A673 (cell line): ENCODE measurements around the gene SUPT6H. TPM values are rescaled to one million over a fixed set of nuclear protein-coding genes. Genes with fewer than 3 reads are reported as not detected.

ENCODE experiments used
- BruUV-seq: library from RNA; stranded (reverse); fragments of 400-500 nt; replicated peaks from 2 replicates; lab custom pipeline; 2021; lab: Mats Ljungman, UMichigan
- CTCF ChIA-PET: fragments of 300-600 bp; sonication (Branson Sonifier 250); formaldehyde crosslinking; loops from one replicate; lab custom pipeline; 2022; ENCODE audit warnings: antibody characterized with exemption; lab: Charles Lee
- POLR2A ChIA-PET: fragments of 300-600 bp; sonication (Branson Sonifier 250); formaldehyde crosslinking; loops from one replicate; lab custom pipeline; 2022; ENCODE audit warnings: antibody characterized with exemption; ENCODE audit not compliant: low non-redundant PET; lab: Charles Lee
- DNase-seq: peaks from one replicate; pipeline ENCODE4 v3.0.0-alpha.2; 2015; ENCODE audit warnings: low spot score
- H3K27ac ChIP-seq: fragments of 200-600 bp; sonication (generic); 2 replicates; pipeline ENCODE4 v1.5.1; 2016; ENCODE audit warnings: mixed run types, low read depth, mild to moderate bottlenecking, mixed read lengths, antibody characterized with exemption, low read length; ENCODE audit not compliant: poor library complexity, severe bottlenecking
- H3K27me3 ChIP-seq: fragments of 200-600 bp; sonication (generic); replicated peaks from 2 replicates; pipeline ENCODE4 v1.6.1; 2017; ENCODE audit warnings: mixed run types, low read depth, mild to moderate bottlenecking, mixed read lengths, antibody characterized with exemption, low read length; ENCODE audit not compliant: insufficient read depth, poor library complexity
- H3K36me3 ChIP-seq: fragments of 200-600 bp; sonication (generic); 2 replicates; pipeline ENCODE4 v1.6.1; 2016; ENCODE audit warnings: mixed run types, mild to moderate bottlenecking, mixed read lengths, antibody characterized with exemption, low read length; ENCODE audit not compliant: insufficient read depth, poor library complexity, severe bottlenecking
- H3K4me1 ChIP-seq: fragments of 200-600 bp; sonication (generic); 2 replicates; pipeline ENCODE4 v1.6.1; 2017; ENCODE audit warnings: mixed run types, mild to moderate bottlenecking, mixed read lengths, antibody characterized with exemption, low read length; ENCODE audit not compliant: insufficient read depth, poor library complexity, severe bottlenecking
- H3K4me3 ChIP-seq: fragments of 200-600 bp; sonication (generic); 2 replicates; pipeline ENCODE4 v1.5.1; 2016; ENCODE audit warnings: low read depth, mixed run types, mild to moderate bottlenecking, mixed read lengths, low read length; ENCODE audit not compliant: poor library complexity, severe bottlenecking
- H3K9me3 ChIP-seq: fragments of 200-600 bp; sonication (generic); 2 replicates; pipeline ENCODE4 v1.6.1; 2016; ENCODE audit warnings: mixed run types, low read depth, mild to moderate bottlenecking, mixed read lengths, antibody characterized with exemption, low read length; ENCODE audit not compliant: poor library complexity, severe bottlenecking
- EZH2 ChIP-seq: fragments of 200-600 bp; sonication (generic); IDR thresholded peaks from 2 replicates; pipeline ENCODE4 v1.6.1; 2017; ENCODE audit warnings: borderline replicate concordance, low read depth, mild to moderate bottlenecking, mixed read lengths, antibody characterized with exemption, low read length; ENCODE audit not compliant: poor library complexity, severe bottlenecking
- intact Hi-C: fragments of 100-400 bp; cut with micrococcal nuclease; formaldehyde crosslinking; loops from one replicate; pipeline ENCODE4 v1.10.0; 2022; ENCODE audit not compliant: unreplicated experiment
- total RNA-seq: library from RNA; stranded (reverse); gene quantifications from 2 replicates; pipeline ENCODE4 v1.2.3, GENCODE V29; 2021
- TF ChIP-seq, protein P1 (sequence below): fragments of 300-800, 200-600 bp; sonication (generic); conservative IDR thresholded peaks from 2 replicates; pipeline ENCODE4 v1.5.1; 2017; ENCODE audit warnings: low read depth, mild to moderate bottlenecking, antibody characterized with exemption, low read length, moderate library complexity, mixed read lengths

SUPT6H gene
- total RNA-seq, 1 experiment from 2014 or later = 105 TPM

GRCh38 chr17:28685366-28685765 is 23.4 kb downstream of the SUPT6H start:
- no peak overlapping the region for H3K4me3 ChIP-seq
- TF ChIP-seq EZH2 = no peak
- TF ChIP-seq, protein P1, sequence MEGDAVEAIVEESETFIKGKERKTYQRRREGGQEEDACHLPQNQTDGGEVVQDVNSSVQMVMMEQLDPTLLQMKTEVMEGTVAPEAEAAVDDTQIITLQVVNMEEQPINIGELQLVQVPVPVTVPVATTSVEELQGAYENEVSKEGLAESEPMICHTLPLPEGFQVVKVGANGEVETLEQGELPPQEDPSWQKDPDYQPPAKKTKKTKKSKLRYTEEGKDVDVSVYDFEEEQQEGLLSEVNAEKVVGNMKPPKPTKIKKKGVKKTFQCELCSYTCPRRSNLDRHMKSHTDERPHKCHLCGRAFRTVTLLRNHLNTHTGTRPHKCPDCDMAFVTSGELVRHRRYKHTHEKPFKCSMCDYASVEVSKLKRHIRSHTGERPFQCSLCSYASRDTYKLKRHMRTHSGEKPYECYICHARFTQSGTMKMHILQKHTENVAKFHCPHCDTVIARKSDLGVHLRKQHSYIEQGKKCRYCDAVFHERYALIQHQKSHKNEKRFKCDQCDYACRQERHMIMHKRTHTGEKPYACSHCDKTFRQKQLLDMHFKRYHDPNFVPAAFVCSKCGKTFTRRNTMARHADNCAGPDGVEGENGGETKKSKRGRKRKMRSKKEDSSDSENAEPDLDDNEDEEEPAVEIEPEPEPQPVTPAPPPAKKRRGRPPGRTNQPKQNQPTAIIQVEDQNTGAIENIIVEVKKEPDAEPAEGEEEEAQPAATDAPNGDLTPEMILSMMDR = no peak
- BruUV-seq = no TSS peak
- POLR2A ChIA-PET = no interaction called here
- no peaks in the 10 kb centered on the region for H3K27me3 ChIP-seq
- intact Hi-C loops = no loop called here
- peaks cover 96% of the 10 kb centered on the region for H3K36me3 ChIP-seq
- H3K27ac ChIP-seq = no peak overlapping the region
- no peaks in the 10 kb centered on the region for H3K9me3 ChIP-seq
- H3K4me1 ChIP-seq = no peaks in the 10 kb centered on the region
- CTCF ChIA-PET = interaction anchor here (0.7 kb wide), 1 partner anchor 61 kb away, joined by 4 read pairs; no protein-coding TSS in a partner anchor
- DNase-seq = no peak

DNA sequence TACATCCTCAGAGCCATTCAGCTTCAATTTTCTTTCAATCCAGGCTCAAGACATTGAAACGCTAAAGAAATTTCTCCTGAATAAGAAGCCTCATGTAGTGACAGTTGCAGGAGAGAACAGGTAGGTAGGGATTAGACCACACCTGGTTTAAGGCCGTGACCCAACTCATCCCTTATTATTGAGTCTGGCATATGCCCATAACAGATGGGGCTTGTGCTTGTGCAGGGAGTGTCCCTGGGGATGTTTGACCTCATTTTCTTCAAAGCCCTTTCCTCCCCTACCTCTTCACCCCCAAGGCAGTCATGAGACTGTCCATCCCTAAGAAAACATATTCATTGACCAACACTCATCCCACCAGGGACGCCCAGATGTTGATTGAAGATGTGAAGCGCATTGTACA is 24.3 kb downstream of the SUPT6H start:
- H3K4me3 ChIP-seq = no peak overlapping the region
- ChIA-PET CTCF (no interaction called here), POLR2A (no interaction called here)
- no peaks in the 10 kb centered on the region for H3K9me3 ChIP-seq
- peaks cover 98% of the 10 kb centered on the region for H3K36me3 ChIP-seq
- intact Hi-C loops = no loop called here
- no peak overlapping the region for H3K27ac ChIP-seq
- no peaks in the 10 kb centered on the region for H3K27me3 ChIP-seq
- DNase-seq = no peak
- no peaks in the 10 kb centered on the region for H3K4me1 ChIP-seq
- TF ChIP-seq EZH2 = no peak
- TF ChIP-seq, protein P1 = no peak
- BruUV-seq = no TSS peak

DNA sequence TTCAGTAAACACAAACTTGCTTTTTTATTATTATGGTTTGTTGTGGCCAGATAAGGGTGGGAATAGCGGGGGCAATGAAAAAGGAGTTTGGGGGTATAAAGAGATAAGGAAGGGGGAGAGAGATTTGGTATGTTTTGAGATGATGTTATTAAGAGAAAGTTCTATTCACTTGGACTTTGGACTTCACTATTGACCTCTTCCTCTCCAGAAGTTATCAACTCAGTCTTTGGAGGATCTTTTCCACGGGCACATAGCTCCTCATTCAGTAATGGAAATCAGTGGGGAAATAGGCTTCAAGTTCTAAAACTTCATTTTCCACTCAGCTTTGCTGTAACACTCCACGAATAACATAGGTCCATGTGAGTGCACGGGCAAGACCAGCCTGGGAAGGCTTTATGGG is 26.5 kb downstream of the SUPT6H start:
- Histone ChIP-seq H3K4me1 (no peaks in the 10 kb centered on the region), H3K27me3 (no peaks in the 10 kb centered on the region), H3K36me3 (peaks cover 82% of the 10 kb centered on the region), H3K4me3 (no peak overlapping the region), H3K9me3 (no peaks in the 10 kb centered on the region), H3K27ac (no peak overlapping the region)
- DNase-seq = no peak
- ChIA-PET POLR2A (no interaction called here), CTCF (no interaction called here)
- BruUV-seq = no TSS peak
- intact Hi-C loops = no loop called here
- TF ChIP-seq EZH2 = no peak
- TF ChIP-seq, protein P1 = no peak
